PC-9 (cell line): Measurements from ENCODE around the gene C1orf35. TPM values are rescaled to one million over a fixed set of nuclear protein-coding genes. Genes with fewer than 3 reads are reported as not detected.

Experiments
- BruUV-seq: library from RNA; stranded (reverse); fragments of 400-500 nt; replicated peaks from 2 replicates; lab custom pipeline; 2021; lab: Mats Ljungman, UMichigan
- CTCF ChIA-PET: fragments of 300-600 bp; sonication (Branson Sonifier 250); formaldehyde crosslinking; loops from one replicate; lab custom pipeline; 2022; ENCODE audit warnings: antibody characterized with exemption; lab: Charles Lee
- POLR2A ChIA-PET: fragments of 300-600 bp; sonication (Branson Sonifier 250); formaldehyde crosslinking; loops from one replicate; lab custom pipeline; 2022; ENCODE audit warnings: antibody characterized with exemption; ENCODE audit not compliant: unreplicated experiment; lab: Charles Lee
- DNase-seq, 2 experiments: peaks; one replicate each; pipeline versions ENCODE4 v3.0.0 to v3.0.0-alpha.2; 2015 to 2022; ENCODE audit warnings: mixed read lengths in 1 of 2
- H2AFZ ChIP-seq: fragments of 200-600 bp; sonication (generic); 2 replicates; pipeline ENCODE4 v1.8.1; 2017; ENCODE audit warnings: antibody characterized with exemption
- H3F3A ChIP-seq: fragments of 200-600 bp; sonication (generic); 2 replicates; pipeline ENCODE4 v1.8.1; 2017; ENCODE audit warnings: antibody characterized with exemption, mild to moderate bottlenecking, low read depth; ENCODE audit not compliant: insufficient read depth
- H3K27ac ChIP-seq: fragments of 200-600 bp; sonication (generic); 2 replicates; pipeline ENCODE4 v1.6.1; 2016; ENCODE audit warnings: mixed run types
- H3K27me3 ChIP-seq: fragments of 200-600 bp; sonication (generic); 2 replicates; pipeline ENCODE4 v1.6.1; 2016; ENCODE audit warnings: low read depth, mixed run types; ENCODE audit not compliant: insufficient read depth
- H3K36me3 ChIP-seq: fragments of 200-600 bp; sonication (generic); 2 replicates; pipeline ENCODE4 v1.6.1; 2016; ENCODE audit warnings: low read depth, mixed run types
- H3K4me1 ChIP-seq: fragments of 200-600 bp; sonication (generic); replicated peaks from 2 replicates; pipeline ENCODE4 v1.6.1; 2016; ENCODE audit warnings: mixed run types; ENCODE audit not compliant: insufficient read depth
- H3K4me2 ChIP-seq: fragments of 200-600 bp; sonication (generic); 2 replicates; pipeline ENCODE4 v1.6.1; 2017; ENCODE audit warnings: mixed run types
- H3K4me3 ChIP-seq: fragments of 200-600 bp; sonication (generic); 2 replicates; pipeline ENCODE4 v1.6.1; 2016; ENCODE audit warnings: mixed run types
- H3K79me2 ChIP-seq: fragments of 200-600 bp; sonication (generic); 2 replicates; pipeline ENCODE4 v1.6.1; 2017; ENCODE audit warnings: low read depth, mixed run types
- H3K9me2 ChIP-seq: fragments of 200-600 bp; sonication (generic); 2 replicates; pipeline ENCODE4 v1.8.1; 2017; ENCODE audit warnings: mild to moderate bottlenecking; ENCODE audit not compliant: insufficient read depth
- H3K9me3 ChIP-seq: fragments of 200-600 bp; sonication (generic); 2 replicates; pipeline ENCODE4 v1.8.1; 2016; ENCODE audit warnings: low read depth; ENCODE audit not compliant: insufficient read depth
- H4K20me1 ChIP-seq: fragments of 200-600 bp; sonication (generic); 2 replicates; pipeline ENCODE4 v1.8.1; 2017; ENCODE audit not compliant: insufficient read depth
- CTCF ChIP-seq: fragments of 200-600 bp; sonication (generic); conservative IDR thresholded peaks from 2 replicates; pipeline ENCODE4 v1.6.1; 2017; ENCODE audit warnings: mixed run types, antibody characterized with exemption, mild to moderate bottlenecking, moderate library complexity
- EZH2 ChIP-seq: fragments of 200-600 bp; sonication (generic); IDR thresholded peaks from 2 replicates; pipeline ENCODE4 v1.8.0; 2017; ENCODE audit warnings: antibody characterized with exemption, low read depth
- intact Hi-C: fragments of 100-400 bp; cut with micrococcal nuclease; formaldehyde crosslinking; loops from one replicate; pipeline ENCODE4 v1.10.0; 2022; ENCODE audit not compliant: unreplicated experiment
- microRNA-seq: library from miRNA; unstranded; fragments of <30 nt; microRNA quantifications from one replicate; pipeline ENCODE4 v1.2.0, GENCODE V29; 2021; ENCODE audit warnings: borderline number of aligned reads, borderline replicate concordance
- total RNA-seq: library from RNA; stranded (reverse); gene quantifications from 2 replicates; pipeline ENCODE4 v1.2.3, GENCODE V29; 2021

Gene C1orf35
- total RNA-seq, 1 experiment from 2014 or later, result 26.4 TPM

GRCh38 chr1:228058172-228058948 is 44.8 kb downstream of the C1orf35 start:
- POLR2A ChIA-PET, result interaction anchor here (0.6 kb wide), 1 partner anchor 8 kb away, joined by 6 read pairs; no protein-coding TSS in a partner anchor

More at GRCh38 chr1:228058172-228058948, 44.8 kb downstream of the C1orf35 start:
- no peak overlapping the region for H2AFZ ChIP-seq
- no peak for TF ChIP-seq CTCF
- TF ChIP-seq EZH2, result no peak
- DNase-seq, result no peak
- no peaks in the 10 kb centered on the region for H3K79me2 ChIP-seq
- no peaks in the 10 kb centered on the region for H3K9me3 ChIP-seq
- intact Hi-C loops, result no loop called here
- peaks cover 30% of the 10 kb centered on the region for H3F3A ChIP-seq
- no peaks in the 10 kb centered on the region for H4K20me1 ChIP-seq
- no peak overlapping the region for H3K27ac ChIP-seq
- CTCF ChIA-PET, result interaction anchor here (0.6 kb wide), 1 partner anchor 52 kb away, joined by 3 read pairs; the partner anchor contains the start of gene WNT3A
- H3K4me1 ChIP-seq, result peaks cover 22% of the 10 kb centered on the region
- H3K4me3 ChIP-seq, result no peak overlapping the region
- no TSS peak for BruUV-seq
- no peaks in the 10 kb centered on the region for H3K9me2 ChIP-seq
- no peak overlapping the region for H3K4me2 ChIP-seq
- H3K27me3 ChIP-seq, result no peaks in the 10 kb centered on the region
- H3K36me3 ChIP-seq, result no peaks in the 10 kb centered on the region

Small RNA genes within 50 kb of the gene (microRNA-seq; reads per million reads assigned to microRNA genes)
- gene MIR3620, result 10.1 reads per million, percentile 17 among the genes with 10 or more reads in this experiment

Other genes starting within 250 kb of the C1orf35 start
- 42.2 and 42.4 TPM in 2 replicates for gene WNT9A, start 155.4 kb downstream of the C1orf35 start, total RNA-seq
- gene WNT3A, start 96.3 kb downstream of the C1orf35 start, total RNA-seq, result 0.24 and 0.53 TPM in 2 replicates
- 431 and 595 TPM in 2 replicates for gene ARF1, start 20.6 kb downstream of the C1orf35 start, total RNA-seq
- gene MRPL55, start 6.0 kb upstream of the C1orf35 start, total RNA-seq, result 81.0 and 84.4 TPM in 2 replicates
- 239 and 278 TPM in 2 replicates for gene GUK1, start 37.0 kb upstream of the C1orf35 start, total RNA-seq
- 2.1 and 3.4 TPM in 2 replicates for gene GJC2, start 46.6 kb upstream of the C1orf35 start, total RNA-seq
- 7.8 and 13.8 TPM in 2 replicates for gene IBA57, start 62.5 kb upstream of the C1orf35 start, total RNA-seq
- 62.9 and 91.7 TPM in 2 replicates for gene OBSCN, start 104.7 kb upstream of the C1orf35 start, total RNA-seq